Epithelial cell of esophagus (primary cell): Measurements from ENCODE around the gene ATG16L2.
A peak's percentile ranks its signal among the peaks of the same experiment; 100 is the strongest.

ENCODE experiments used
- DNase-seq: peaks from one replicate; pipeline ENCODE4 v3.0.0; 2010; ENCODE audit warnings: low read depth
- H3K4me3 ChIP-seq: 2 replicates; pipeline ENCODE4 v1.5.1; 2011; ENCODE audit warnings: mild to moderate bottlenecking, low read length, control low read depth
- TF ChIP-seq, protein P1 (sequence below): IDR thresholded peaks from 2 replicates; pipeline ENCODE4 v1.5.1; 2011; ENCODE audit warnings: low read depth, mild to moderate bottlenecking, low read length, control low read depth, inconsistent platforms; ENCODE audit not compliant: insufficient read depth; ENCODE audit errors: missing control alignments

Gene ATG16L2

DNA sequence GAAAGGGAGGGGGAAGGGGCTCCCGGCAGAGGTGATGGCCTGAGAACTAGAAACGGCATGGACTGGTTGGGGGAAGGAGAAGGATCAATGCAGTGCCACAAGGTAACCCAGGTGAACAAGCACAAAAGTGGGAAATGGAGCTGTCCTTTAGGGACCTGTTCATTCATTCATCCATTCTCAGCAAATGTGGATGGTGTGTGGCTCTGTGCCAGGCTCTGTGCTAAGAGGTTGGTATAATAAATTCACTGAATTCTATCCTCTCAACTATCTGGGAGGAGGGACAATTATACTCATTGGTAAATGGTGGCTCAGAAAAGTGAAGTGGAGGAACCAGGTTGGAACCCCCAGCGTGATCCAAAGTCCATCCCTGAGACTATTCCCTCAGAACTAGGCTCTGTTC lies 43.4 kb upstream of the ATG16L2 start:
- no peak overlapping the region for H3K4me3 ChIP-seq
- no peak for DNase-seq
- TF ChIP-seq, protein P1, sequence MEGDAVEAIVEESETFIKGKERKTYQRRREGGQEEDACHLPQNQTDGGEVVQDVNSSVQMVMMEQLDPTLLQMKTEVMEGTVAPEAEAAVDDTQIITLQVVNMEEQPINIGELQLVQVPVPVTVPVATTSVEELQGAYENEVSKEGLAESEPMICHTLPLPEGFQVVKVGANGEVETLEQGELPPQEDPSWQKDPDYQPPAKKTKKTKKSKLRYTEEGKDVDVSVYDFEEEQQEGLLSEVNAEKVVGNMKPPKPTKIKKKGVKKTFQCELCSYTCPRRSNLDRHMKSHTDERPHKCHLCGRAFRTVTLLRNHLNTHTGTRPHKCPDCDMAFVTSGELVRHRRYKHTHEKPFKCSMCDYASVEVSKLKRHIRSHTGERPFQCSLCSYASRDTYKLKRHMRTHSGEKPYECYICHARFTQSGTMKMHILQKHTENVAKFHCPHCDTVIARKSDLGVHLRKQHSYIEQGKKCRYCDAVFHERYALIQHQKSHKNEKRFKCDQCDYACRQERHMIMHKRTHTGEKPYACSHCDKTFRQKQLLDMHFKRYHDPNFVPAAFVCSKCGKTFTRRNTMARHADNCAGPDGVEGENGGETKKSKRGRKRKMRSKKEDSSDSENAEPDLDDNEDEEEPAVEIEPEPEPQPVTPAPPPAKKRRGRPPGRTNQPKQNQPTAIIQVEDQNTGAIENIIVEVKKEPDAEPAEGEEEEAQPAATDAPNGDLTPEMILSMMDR = no peak

DNA sequence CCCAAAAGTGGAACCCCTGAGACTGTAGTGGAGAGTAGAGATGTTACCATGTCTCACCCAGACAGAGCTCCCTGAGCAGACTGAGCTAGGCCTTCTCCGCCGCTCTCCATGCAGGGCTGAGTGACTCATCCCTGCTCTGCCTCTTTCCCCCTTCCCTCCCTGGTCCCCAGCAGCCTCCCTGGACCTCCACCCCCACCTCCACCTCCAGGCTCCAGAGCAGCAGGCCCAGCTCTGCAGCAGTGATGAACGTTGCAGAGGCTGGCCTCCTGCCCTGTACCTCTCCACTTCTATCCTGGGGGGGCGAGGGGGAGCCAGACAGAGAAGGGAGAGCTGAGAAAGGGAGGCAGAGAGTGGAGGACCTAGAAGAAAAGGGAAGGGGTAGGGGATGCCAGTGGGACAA lies 42.7 kb upstream of the ATG16L2 start:
- TF ChIP-seq, protein P1 = no peak
- no peak overlapping the region for H3K4me3 ChIP-seq
- peak; percentile 51 for DNase-seq

DNA sequence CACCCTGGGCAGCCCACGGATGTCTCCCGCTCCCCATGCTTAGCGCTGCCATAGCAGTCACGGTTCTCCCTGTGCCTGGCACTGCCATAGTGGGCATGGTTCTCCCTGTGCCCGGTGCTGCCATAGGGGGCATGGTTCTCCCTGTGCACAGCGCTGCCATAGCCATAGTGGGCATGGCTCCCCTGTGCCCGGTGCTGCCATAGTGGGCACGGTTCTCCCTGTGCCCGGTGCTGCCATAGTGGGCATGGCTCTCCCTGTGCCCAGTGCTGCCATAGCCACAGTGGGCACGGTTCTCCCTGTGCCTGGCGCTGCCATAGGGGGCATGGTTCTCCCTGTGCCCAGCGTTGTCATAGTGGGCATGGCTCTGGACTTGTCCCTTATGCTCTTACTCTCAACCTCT lies 42.2 kb upstream of the ATG16L2 start:
- DNase-seq = no peak
- H3K4me3 ChIP-seq = no peak overlapping the region
- TF ChIP-seq, protein P1 = no peak

DNA sequence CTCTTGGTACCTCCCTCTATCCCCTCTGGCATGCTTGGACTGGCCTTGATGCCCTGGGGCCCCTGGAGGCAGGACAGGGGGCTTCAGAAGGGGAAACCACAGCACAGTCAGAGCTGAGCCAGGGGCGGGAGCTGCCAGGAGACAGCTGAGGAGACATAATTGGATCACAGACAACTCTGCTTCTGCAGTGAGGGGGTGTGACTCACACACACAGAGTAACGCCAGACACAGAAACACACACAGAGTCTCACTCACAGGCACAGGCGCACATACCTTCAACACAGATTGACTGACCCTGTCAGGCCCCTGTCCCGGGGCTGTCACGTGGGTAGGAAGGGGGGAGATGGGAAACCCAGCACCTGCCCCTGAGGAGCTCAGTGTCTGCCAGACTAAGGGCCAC lies 40.9 kb upstream of the ATG16L2 start:
- peak; percentile 87 for DNase-seq
- TF ChIP-seq, protein P1 = no peak
- no peak overlapping the region for H3K4me3 ChIP-seq

DNA sequence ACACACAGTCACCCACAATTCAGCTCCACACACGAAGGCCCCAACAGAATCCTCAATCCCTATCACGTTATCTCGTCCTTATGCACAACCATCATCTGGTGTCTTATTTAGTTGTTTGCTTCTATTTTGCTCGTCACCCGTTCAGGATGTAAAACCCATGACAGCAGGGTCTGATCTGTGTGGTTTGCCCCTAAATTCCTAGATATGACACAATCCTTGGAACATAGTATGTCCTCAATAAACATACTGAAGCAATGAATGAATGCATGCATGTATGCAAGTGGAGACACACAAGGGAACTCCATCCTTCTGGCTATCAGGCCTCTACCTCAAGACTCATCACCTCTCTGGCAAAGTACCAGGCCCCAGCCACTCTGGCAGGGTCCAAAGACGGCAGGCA lies 40.5 kb upstream of the ATG16L2 start:
- TF ChIP-seq, protein P1 = no peak
- DNase-seq = no peak

DNA sequence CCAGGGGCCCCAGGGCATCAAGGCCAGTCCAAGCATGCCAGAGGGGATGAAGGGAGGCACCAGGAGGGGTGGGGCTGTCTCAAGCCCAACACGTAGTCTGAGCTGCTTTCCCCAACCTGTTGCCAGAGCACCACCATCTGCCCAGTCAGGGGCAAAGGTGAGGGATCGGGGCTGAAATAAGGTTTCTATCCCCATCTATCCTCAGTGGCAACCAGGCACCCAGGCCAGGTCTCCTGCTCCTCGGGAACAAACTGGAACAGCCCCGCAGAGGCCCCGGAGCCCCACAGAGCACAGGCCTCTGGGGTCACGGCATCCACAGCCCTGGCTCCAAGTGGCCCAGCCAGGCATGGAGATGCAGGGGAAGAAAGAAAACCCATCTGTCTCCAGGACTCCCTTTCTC lies 39.7 kb upstream of the ATG16L2 start:
- peak; percentile 30 for DNase-seq
- H3K4me3 ChIP-seq = no peak overlapping the region
- TF ChIP-seq, protein P1 = no peak

More for the DNA sequence above, 40.5 kb upstream of the ATG16L2 start:
- no peak overlapping the region for H3K4me3 ChIP-seq

DNA sequence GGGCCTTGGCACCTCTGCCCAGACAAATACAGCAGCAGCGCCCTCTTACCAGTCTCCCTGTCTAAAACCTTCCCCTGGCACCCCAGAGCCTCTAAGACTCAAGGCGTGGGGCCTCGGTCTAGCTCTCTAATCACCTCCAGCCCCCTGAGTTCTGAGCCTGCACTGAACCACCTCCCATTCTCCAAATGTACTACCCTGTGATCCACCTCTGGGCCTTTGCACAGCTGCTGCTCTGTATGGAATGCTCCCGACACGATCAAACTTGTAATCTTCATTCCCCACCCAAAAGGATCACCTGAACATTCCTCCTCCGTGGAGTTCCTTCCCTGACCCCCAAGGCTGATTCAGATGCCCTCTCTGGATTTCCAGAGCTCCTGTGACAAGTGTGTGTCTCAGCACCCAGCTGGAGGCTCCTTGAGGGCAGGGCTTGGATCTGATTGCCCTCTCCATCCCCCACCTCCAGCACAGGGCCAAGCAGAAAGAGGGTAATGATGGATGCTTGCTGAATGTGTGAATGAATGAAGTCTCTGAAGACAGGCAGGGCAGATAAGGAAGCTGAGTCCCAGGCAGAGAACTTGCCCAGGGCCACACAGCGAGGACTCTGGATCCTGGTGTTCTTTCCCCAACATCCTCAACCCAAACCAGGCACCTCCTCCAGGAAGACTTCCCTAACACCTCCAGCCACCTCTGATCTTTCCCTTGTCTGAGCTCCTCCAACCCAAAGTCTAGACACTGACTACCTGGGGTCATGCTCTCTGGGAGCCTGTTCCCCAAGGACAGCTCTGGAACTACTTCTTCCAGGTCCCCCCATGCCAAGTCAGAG lies 38.7 kb upstream of the ATG16L2 start:
- peak; percentile 21 for DNase-seq
- no peak overlapping the region for H3K4me3 ChIP-seq
- TF ChIP-seq, protein P1 = no peak
